Melanocyte of skin (primary cell): ENCODE results near the gene PTX4. TPM values are rescaled to one million over a fixed set of nuclear protein-coding genes. Genes with fewer than 3 reads are reported as not detected.

Source experiments
- total RNA-seq, 2 donors: library from RNA; depleted of rRNA; stranded (reverse); fragments of >200 nt; gene quantifications; 2 replicates each; pipeline ENCODE4 v1.2.3, GENCODE V29; 2012

The PTX4 gene
- total RNA-seq, result under 1 TPM; under 0.01 to 0.34 TPM

DNA sequence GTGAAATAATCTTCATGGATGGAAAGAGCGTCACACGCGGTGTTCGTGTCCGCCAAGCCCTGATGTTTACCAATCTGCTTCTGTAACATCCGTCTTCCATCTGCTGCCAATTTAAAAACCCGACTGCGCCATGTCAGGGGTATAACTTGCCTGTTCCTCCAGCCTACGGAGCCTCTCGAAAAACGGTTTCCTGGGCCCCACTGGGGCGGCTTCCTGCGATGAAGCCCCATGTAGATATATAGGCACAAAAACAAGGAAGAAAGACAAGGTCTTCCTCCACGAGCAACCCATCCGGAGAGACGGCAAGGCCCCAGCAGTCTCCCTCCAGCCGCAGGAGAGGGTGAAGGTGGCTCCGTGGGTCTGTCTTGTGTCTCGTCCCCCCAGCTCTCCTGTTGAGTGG, at the start of gene PTX4:
TSS of gene PTX4 (minus strand) at position 326 of the 400 bp plus-strand sequence. CDS start at position 291, 35 bp downstream.

GRCh38 chr16:1533443-1533951, 44.8 kb upstream of the PTX4 start, which contains the start of gene TMEM204:
TMEM204 (plus strand) TSS chr16:1533666; CDS start chr16:1534276, 610 bp downstream.

DNA sequence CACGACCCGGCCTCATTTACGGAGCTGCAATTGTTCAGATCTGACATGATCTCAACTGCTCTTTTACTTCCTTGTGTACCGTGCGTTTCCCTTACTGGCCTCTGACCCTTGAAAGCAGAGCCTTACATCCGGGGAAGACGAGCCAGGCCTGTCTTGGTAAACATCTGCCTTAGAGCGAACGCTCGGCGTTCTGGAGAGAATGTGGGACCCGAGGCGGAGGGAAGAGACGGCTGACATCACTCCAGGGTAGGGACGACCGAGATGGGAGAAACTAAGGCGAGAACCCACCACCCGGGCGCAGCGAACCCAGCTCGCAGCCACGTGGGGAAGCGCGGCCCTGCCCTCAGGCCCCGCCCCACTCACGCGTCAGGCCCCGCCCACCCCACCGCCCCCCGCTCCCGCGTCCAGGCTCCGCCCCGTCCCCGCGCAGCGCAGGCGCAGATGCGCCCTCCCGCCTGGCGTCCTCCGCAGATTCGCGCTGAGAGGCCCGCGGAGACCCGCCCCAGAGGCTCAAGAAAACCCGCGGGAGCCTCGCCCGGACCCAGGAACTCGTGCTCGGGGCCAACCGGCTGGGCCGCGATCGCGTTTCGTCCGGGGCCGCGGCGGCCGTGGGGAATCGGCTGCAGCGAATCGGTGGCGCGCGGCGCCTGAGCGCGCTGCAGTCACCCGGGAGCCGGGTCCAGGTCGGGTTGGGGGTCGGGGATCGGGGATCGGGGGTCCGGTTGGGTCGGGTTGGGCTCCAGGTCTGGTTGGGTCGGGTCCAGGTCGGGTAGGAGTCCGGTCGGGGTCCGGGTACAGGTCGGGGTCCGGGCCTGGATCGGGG, 4.4 kb upstream of the PTX4 start, which contains the start of gene TELO2:
TSS of gene TELO2 (plus strand) at position 438 of the 823 bp plus-strand sequence. CDS start 922 bp downstream, outside the sequence.

GRCh38 chr16:1474796-1475551, 13.8 kb downstream of the PTX4 start, which contains the start of gene CLCN7:
CLCN7 (minus strand) TSS chr16:1475028; CDS start chr16:1474974, 54 bp downstream.

GRCh38 chr16:1443980-1444729, 44.6 kb downstream of the PTX4 start, which contains the start of gene CCDC154:
CCDC154 (minus strand) TSS chr16:1444556; CDS start chr16:1444322, 234 bp downstream.

Other genes with a start within 250 kb of the PTX4 start
- gene TPSAB1, start 248.2 kb downstream of the PTX4 start, total RNA-seq, result not detected
- not detected for gene TPSD1, start 232.9 kb downstream of the PTX4 start, total RNA-seq
- 10 to 100 TPM; 50.9 to 69.9 TPM for gene UBE2I, start 179.3 kb downstream of the PTX4 start, total RNA-seq
- gene BAIAP3, start 155.3 kb downstream of the PTX4 start, total RNA-seq, result under 1 TPM in 1 of 2 donors, not detected in 1; 0.34 TPM
- gene TSR3, start 137.1 kb downstream of the PTX4 start, total RNA-seq, result 10 to 100 TPM; 42.7 to 52.3 TPM
- 10 to 100 TPM; 28.3 to 47.5 TPM for gene GNPTG, start 137.0 kb downstream of the PTX4 start, total RNA-seq
- gene UNKL, start 74.2 kb downstream of the PTX4 start, total RNA-seq, result 1 to 10 TPM; 7.0 to 7.2 TPM
- gene UQCC4, start 68.2 kb downstream of the PTX4 start, total RNA-seq, result 10 to 100 TPM in 1 of 2 donors, 1 to 10 TPM in 1; 9.3 to 17.3 TPM
- not detected for gene PERCC1, start 57.9 kb downstream of the PTX4 start, total RNA-seq
- 1 to 10 TPM in 1 of 2 donors, under 1 TPM in 1; 0.67 to 2.8 TPM for gene CCDC154, start 44.4 kb downstream of the PTX4 start, total RNA-seq
- 100 to 1,000 TPM; 476 to 523 TPM for gene CLCN7, start 13.9 kb downstream of the PTX4 start, total RNA-seq
- gene TELO2, start 4.4 kb upstream of the PTX4 start, total RNA-seq, result 10 to 100 TPM; 21.7 to 28.6 TPM
- gene TMEM204, start 44.7 kb upstream of the PTX4 start, total RNA-seq, result 10 to 100 TPM in 1 of 2 donors, 1 to 10 TPM in 1; 1.7 to 10.3 TPM
- gene IFT140, start 123.1 kb upstream of the PTX4 start, total RNA-seq, result 10 to 100 TPM; 14.3 to 26.2 TPM
- 10 to 100 TPM; 10.7 to 12.0 TPM for gene CRAMP1, start 123.4 kb upstream of the PTX4 start, total RNA-seq
- 100 to 1,000 TPM in 1 of 2 donors, 10 to 100 TPM in 1; 60.6 to 129 TPM for gene JPT2, start 189.3 kb upstream of the PTX4 start, total RNA-seq
- gene MAPK8IP3, start 217.3 kb upstream of the PTX4 start, total RNA-seq, result 10 to 100 TPM; 18.3 to 30.3 TPM